Stimulated activated CD4-positive, alpha-beta T cell treated with anti-CD3 and anti-CD28 coated beads, Interleukin-1b, Interleukin-23, amount 100 ng/mL, for 1 hour (primary cell): ENCODE results near the gene OSCAR.

Experiments used
- DNase-seq, 2 donors: peaks; one replicate each; pipeline ENCODE4 v3.0.0-alpha.2; 2020; ENCODE audit warnings: low read depth in 2 of 2

The OSCAR gene

DNA sequence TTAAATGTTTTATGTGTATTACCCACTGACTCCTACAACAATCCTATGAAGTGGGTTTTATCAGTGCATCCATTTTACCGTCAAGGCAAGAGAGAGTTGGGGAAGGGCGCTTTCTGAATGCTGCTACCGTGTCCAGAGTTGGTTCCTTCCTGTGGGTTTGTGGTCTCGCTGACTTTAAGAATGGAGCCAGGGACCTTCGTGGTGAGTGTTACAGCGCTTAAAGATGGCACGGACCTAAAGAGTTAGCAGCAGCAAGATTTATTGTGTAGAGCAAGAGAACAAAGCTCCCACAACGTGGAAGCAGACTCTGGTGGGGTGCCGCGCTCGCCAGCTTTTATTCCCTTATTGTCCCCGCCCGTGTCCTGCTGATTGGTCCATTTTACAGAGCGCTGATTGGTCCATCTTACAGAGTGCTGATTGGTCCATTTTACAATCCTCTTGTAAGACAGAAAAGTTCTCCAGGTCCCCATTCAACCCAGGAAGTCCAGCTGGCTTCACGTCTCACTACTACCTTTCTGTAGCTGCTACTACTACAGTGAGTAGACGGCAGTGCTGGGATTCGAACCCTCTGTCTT, 6.1 kb downstream of the OSCAR start:
- no peak for DNase-seq

DNA sequence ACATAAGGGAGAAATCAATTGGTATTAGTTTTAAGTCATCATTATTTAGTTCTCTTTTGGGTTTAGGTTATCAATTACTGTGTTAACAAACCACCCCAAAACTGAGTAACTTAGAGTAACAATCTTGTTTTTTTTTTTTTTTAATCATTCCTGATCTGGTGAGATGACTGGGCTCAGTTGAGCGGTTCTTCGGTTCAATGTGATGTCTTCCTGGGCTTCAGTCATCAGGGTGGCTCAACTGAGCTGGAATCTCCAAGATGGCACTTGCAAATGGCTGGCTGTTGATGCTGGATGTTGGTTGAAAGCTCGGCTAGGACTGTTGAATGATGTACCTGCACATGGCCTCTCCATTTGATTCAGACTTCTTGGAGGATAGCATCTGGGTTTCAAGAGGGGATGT, 16.2 kb downstream of the OSCAR start:
- no peak for DNase-seq

DNA sequence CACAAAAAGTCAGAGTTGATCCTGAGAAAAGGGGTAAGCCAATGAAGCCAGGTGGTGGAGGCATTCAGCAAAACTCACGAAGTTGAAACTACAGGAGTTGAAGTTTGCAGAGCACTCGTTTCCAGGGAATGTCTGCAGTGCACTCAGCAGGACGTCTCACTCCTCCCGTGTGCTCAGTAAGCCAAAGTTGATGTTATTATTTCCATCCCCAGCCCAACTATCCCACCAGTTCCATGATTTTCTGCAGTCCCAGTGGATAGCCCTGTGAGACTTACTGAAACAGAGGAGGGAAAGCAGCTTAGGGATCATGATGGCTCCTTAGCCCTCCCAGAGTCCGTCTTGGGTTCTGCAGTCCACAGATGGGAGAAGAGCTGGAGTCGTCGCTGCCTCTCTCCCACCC, 19.6 kb downstream of the OSCAR start, which contains the start of gene TARM1:
TSS of gene TARM1 (minus strand) at position 334 of the 400 bp plus-strand sequence. CDS start at position 309, 25 bp downstream.
- no peak for DNase-seq

DNA sequence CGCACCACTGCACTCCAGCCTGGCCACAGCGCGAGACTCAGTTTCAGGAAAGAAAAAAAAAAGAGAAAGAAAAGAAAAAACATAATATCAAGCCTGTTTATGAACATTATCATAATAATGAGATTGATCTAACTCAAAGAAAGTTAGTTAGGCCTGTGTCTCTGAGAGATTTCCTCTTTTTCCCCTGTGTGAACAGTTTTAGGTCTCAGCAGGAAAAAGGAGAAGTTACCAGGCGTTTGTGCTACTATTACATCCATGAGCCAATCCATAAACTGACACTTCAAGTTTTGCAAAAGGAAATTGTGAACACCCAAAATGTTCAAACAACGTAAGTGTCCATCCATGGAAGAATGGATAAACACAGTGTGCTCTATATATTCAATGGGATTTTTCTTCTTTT, 23.3 kb downstream of the OSCAR start:
- DNase-seq, result no peak

DNA sequence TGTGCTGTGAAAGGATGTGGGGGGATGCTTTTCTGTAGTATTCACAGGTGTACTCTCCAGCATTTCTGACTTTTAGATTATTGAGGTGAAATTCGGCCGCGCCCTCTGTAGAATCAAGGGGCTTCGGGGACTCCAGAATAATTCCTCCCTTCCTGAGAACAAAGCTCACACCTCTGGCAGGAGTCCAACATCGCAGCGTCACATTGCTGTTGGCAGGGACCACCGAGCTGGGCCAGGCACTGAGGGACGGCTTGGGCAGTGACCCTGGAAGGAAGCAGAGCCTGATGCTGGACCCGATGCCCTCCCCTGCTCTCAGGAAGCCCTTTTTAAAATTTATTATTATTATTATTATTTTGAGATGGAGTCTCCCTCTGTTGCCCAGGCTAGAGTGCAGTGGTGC, 25.8 kb downstream of the OSCAR start:
- no peak for DNase-seq

DNA sequence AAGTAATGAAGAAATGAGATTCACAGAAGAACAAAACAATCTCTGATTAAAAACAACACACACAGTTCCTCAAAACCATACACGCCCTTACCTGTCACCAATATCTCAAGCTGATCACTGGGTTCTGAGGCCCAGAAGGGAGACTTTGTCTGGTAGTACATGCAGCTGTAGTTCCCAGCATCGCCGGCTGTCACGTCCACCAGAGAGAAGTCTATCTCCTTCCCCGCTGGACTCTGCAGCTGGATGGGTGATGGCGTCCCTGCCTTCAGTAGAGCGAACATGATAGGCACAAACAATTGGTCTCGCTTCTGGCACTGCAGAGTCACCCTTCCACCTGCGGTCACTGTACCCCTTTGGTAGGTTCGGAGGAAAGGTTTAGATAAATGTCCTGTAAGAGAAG, 26.8 kb downstream of the OSCAR start:
- no peak for DNase-seq

DNA sequence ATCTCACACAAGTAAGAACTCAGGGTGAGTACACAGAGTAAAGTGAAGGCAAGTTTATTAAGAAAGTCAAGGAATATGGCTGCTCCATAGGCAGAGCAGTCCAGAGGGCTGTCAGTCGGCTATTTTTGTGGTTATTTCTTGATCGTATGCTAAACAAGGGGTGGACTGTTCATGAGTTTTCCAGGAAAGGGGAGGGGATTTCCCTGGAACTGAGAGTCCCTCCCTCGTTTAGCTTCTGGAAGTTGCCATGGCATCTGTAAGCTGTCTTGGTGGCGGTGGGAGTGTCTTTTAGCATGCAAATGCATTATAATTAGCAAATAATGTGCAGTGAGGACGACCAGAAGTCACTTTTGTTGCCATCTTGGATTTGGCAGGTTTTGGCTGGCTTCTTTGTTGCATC, 31.1 kb downstream of the OSCAR start:
- no peak for DNase-seq

DNA sequence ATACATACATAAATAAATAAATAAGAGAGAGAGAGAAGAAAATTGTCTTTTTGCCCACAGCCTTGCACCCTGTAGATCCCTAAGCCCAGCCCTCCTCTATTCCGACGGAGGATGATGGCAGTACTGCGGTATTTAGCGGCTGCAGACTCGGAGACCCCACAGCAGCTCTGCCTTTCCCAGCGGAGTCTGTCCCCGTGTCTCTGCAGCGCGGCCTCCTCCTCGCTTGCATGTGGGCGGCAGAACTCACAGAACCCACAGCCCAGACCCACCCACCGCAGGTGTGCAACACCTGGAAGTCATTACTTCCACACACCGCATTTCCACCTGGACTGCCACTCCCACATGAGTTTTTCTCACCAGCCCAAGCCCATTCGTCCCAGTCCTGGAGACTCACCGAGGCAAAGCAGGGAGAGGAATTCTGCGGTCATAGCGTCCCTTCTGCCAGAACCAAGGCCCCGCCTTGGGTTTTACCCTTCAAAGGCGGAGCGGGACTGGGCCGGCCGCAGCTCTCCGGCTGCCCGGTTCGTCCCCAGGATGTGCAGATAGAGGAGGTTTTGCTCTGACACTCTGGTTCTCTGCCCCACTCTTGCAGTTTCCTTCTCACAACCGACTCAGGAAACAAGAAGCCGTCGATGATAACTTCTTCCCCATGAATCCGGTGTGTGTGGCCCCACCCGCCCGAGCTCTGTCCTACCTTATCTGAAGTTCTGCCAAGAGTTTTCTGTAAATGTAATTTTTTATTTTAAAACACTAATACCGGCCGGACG, 37.1 kb downstream of the OSCAR start, which contains the start of gene VSTM1:
TSS of gene VSTM1 (minus strand) at position 548 of the 767 bp plus-strand sequence. CDS start at position 428, 120 bp downstream.
- DNase-seq, result no peak

DNA sequence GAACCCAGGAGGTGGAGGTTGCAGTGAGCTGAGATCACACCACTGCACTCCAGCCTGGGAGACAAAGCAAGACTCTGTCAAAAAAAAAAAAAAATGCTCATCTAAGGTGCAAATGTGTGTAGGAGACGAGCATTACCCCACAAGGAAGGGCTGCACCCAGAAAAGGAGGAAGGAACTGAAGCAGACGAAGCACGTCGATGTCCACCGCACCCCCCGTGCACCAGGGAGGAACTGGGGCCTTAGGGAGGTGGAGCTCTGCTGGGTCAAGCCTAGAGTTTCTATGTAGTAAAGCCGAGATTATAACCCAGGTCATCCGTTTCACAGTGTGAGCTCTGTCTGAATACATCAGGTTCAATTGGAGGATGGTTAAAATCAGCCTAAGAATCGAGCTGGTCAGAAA, 38.0 kb downstream of the OSCAR start:
- DNase-seq, result no peak

DNA sequence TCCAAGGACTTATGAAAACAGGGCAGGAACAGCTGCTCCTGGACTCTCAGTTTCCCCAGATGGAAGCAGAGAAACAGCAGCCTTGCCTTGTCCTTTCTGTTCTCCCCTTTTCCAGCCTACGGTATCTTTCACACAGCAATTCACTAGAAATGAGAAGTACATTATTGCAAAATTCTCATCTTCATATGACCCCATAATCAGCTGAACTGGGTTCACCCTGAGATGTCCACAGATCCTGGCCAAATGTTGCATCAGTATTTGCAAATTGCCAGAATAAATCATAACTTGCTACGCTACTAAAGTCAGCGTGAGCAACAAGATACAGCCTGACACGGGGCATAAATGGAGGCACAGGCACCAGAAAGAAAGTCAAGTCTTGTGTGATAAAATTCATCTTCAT, 53.0 kb downstream of the OSCAR start:
- DNase-seq, result no peak

DNA sequence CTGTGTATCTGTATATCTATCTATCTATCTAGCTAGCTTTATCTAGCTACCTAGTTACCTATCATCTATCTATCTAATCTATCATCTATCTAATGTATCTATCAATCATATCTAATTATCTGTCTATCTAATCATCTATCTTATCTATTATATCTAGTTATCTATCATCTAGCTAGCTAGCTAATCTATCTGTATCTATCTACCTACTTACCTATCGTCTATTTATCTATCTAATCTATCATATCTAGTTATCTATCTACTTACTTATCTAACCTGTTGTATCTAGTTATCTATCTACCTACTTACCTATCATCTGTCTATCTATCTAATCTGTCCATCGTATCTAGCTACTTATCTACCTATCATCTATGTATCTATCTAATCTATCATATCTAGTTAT, 54.8 kb downstream of the OSCAR start:
- DNase-seq, result no peak
